GM21723 (cell line): ENCODE results near the gene SMOC1.

Experiments
- ATAC-seq: cut with Tn5 transposase; IDR thresholded peaks from one replicate; pipeline ENCODE4 v1.9.1; 2021; ENCODE audit warnings: mild to moderate bottlenecking, moderate library complexity; ENCODE audit not compliant: unreplicated experiment

Gene SMOC1

GRCh38 chr14:70032016-70032415, 152.8 kb downstream of the SMOC1 start:
- ATAC-seq = no peak

DNA sequence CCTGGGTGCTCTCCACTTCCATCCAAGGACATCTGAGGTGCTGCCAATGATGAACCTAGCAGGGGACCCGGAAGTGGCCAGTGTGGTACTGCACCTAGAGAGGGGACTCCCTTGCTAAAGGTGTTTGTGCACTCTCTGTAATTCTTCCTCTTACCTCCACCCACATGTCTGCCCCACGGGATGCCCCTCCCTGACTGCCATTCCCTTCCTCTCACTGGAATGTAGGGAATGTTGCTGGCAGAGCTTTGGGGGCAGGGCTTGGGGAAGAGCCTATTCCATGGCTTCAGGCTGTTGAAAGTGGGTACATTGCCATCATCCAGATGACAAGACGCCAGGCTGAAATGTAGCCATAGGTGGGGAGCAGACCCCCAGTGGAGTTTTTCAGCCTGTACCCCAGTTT, 153.2 kb downstream of the SMOC1 start:
- ATAC-seq = no peak

DNA sequence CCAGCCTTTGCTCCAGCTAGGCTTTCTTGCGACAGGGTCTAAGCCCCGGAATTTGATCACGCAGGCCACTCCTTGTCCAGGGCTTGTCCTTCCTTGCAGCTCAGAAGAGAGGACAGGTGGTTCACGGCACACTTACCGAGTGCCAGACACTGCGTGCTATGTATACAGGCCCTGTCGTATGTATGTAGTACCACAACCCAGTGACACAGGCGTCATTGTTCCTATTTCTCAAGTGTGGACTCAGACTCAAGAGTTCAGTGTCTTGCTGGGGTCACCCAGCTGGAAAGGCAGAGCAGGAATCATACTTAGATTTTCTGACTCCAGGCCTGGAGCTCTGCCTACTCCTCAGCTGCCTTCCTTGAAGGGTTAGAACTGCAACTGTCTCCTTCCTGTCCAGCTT, 153.9 kb downstream of the SMOC1 start:
- no peak for ATAC-seq

DNA sequence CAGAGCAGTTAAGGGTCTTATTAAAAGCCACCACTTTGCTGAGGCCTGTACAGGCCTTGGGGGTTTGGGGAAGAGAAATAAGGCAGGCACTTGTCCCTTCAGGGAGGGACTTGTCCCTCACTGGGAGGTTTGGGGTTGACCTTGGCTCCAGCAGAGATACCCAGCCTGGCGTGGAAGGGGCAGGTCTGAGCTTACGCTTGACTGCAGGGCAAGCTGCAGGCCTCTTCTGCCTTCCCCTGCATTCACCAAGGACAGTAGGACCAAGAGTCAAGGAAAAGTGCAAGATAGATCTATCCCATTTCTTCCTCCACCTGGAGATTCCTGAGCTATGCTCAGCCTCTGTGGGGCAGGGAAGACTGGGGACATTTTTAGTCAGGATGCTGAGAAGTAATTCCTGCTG, 154.3 kb downstream of the SMOC1 start:
- no peak for ATAC-seq

GRCh38 chr14:70034257-70034656, 155.0 kb downstream of the SMOC1 start:
- no peak for ATAC-seq

DNA sequence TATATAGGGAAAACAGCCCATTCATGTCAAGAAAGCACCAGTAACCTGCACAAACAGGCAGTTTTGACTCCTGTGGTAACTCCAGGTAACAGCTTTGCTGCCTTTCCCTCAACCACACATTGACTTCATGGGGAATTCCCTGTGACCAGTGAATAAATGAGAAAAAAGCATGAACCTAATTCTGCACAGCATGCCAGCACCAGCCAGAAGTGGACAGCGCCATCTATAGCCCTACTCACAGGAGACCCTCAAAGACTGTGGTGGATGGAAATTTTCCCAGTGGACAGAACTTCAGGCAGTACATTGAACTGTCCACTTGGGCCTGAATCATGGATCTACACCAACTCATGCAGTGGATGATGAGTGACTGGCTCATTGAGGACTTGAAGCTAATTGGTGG, 157.4 kb downstream of the SMOC1 start:
- ATAC-seq = no peak

DNA sequence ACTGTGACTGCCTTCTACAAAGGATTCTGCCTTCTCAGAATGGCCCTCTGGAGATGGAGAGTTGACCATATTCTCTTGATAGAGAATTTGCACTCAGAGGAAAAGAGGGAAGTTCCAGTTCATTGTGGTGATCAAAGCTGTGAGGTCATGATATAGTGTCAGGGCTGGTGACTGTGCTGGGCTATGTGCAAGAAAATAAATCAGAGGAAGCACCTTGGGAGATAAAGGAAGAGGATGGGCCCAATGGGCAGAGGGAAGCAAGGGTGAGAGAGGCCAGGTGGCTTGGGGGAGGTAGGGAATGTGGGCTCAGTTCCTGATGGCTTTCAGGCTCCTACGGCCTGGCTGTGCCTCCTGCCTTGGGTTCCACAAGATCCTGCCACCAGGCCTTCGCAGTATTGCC, 163.8 kb downstream of the SMOC1 start:
- no peak for ATAC-seq

DNA sequence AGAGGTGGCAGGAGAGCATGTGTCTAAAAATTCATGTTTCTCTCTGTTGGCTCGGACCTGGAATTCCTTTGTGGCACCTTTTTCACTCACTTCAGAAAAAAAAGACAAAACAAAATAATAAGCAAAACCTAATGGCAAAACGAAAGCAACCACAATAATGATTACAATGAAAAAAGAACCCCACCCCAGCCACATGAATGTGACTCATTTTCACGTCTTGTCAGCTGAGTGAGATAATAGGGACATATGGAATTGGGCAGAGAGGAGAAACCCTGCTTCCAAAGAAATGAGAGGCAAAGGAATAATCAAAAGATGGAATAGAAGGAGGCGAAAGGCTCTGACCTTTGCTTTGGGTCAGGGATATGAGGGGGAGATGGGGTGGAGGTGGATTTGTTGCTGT, 166.1 kb downstream of the SMOC1 start:
- ATAC-seq = no peak

DNA sequence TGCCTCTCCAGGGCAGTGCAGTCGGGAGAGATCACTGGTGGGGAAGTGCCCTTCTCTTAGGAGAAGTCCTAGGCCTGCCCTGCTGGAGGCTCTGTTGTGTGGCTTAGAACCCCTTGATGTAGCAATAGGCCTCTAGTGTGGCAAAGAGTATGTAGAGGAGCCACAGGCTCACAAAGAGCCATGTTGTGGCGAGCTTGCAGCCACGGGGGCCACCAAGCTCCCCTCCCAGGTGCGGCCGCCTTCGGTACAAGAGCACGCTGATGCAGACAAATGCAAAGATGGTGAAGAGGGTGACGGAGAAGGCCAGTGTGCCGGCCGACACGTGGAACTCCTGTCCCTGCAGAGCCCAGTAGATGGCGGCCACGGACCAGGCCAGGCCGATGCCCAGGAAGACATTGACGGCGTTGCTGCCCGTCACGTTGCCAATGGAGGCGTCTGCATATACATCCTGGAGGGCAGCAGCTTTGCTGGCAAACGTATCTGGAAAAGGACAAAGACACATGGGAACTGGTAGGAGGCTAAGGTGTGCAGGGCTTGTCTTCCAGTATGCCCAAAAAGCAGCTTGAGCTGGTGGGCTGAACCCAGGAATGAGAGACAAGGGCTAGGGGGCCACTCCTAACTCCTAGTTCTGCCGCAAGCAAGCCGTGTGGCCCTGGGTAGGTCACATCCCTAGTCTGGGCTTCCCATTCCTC, 166.8 kb downstream of the SMOC1 start:
- no peak for ATAC-seq

DNA sequence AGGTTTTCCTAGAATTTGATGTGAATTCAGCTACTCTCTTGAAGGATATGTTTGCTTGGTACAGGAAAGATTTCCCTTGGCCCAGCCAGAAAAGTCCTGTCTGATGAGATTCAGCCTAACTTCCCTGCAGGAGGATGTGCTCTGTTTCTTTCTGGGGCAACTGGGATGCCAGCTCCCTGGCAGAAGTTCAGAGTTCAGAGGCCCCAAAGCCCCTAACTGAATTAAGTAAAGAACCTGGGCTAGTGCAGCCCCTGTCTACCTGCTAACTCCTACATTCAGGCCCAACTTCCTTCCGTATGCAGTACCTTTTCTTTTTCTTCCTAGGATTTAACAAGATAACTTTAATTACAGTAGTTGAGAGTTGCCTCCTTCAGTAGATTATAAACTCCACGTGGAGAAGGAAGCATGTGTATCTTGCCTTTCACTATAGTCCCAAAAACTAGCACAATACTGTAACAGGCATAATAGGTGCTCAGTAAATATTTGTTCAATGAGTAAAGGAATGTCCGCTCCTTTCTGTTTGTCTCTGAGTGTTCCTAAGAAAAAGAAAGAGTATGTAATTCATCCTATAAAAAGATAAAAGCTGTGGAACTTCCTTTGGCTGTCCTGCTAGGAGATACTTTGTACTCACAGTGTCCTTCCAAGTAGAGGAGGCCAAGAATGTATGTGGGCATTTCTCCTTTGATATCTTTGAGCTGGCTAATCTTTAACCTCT, 168.5 kb downstream of the SMOC1 start:
- no peak for ATAC-seq

- no peak for ATAC-seq
These were observed 169.1 kb downstream of the SMOC1 start for GRCh38 chr14:70048313-70048654.

GRCh38 chr14:70049605-70050004, 170.4 kb downstream of the SMOC1 start:
- no peak for ATAC-seq

DNA sequence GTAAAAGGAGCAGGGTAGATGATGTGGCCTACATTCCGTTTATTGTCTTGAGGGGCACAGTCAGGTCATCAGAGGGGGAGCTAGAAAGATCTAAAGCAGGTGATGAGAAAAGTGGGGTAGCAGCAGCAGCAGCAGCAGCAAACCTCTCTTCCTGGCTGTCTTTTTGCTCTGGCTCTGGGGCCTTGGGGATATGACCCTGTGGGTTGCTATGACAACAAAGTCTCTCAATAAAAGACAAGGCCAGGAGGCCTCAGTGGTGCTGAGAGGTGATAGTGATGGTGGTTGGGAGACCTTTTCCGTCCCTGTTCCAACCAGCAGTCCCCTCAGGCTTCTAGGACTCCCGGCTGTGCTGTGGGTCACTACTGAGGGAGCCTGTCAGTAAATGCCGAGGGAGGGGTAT, 170.9 kb downstream of the SMOC1 start:
- ATAC-seq = no peak

- ATAC-seq = no peak
These were observed 173.8 kb downstream of the SMOC1 start for GRCh38 chr14:70052990-70053389.

GRCh38 chr14:70057519-70058136, 178.4 kb downstream of the SMOC1 start:
- no peak for ATAC-seq

GRCh38 chr14:70059545-70059944, 180.3 kb downstream of the SMOC1 start:
- no peak for ATAC-seq

DNA sequence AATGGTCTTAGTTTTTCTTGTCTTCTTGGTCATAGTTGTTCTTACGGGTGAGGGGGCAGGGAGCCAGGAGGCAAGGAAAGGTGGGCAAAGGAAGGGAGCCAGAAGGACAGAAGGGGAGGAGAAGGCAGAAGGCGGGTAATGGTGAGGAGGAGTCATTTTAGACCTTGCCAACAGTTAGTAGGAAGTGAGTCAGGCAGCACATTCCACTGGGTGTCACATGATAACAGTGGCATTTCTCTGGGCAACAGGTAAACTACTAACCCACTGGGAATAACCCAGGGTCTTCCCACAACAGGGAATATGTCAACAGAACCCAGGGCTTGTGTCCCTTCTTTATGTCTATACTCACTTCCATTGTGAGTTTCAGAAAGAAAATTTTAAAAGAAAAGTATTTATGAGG, 181.9 kb downstream of the SMOC1 start:
- no peak for ATAC-seq

GRCh38 chr14:70064136-70064865, 185.1 kb downstream of the SMOC1 start:
- ATAC-seq = no peak

DNA sequence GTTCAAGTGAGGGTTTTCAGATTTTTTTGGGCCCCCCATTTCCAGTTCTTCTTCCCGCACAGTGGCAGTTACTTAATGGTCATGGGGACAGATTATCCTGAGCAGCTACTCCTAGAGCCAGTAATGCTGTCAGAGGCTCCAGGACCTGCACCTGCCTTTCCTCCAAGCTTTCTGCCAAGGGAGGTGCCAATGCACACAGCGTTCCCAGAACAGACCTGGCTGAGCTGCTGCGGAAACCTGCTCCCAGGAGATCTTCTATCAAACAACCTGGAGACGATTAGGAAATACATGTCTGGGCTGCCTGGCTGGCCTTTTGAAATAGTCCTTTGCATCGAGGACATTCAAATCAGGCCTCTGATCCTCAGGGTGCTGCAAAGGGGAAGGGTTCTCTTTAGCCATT, 188.6 kb downstream of the SMOC1 start:
- ATAC-seq = no peak

DNA sequence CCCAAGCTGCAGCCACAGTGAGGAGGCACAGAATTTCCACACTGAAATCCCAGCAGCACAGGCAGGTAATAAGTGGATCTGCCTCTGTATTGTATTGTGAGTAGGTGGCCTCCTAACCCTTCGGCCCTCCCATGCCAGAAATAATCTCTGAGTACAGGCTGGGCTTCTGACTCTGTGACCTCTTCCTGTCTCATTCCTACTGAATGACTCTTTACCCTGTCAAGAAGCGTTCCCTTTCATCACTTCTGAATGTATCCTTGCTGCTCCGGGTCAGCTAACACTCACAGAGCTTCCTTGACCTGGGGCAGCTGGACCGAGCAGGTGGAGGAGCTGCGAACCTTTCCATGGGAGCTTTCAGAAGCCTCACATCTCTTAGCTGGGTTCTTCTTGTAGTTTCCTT, 190.0 kb downstream of the SMOC1 start:
- ATAC-seq = no peak

- no peak for ATAC-seq
These were observed 194.8 kb downstream of the SMOC1 start for GRCh38 chr14:70073924-70074566.
